T follicular helper cell (primary cell): ENCODE results near the gene LCLAT1.

ENCODE experiments used
- DNase-seq: peaks from one replicate; pipeline ENCODE4 v3.0.0-alpha.2; 2020; ENCODE audit warnings: low read depth

LCLAT1 gene

GRCh38 chr2:30692829-30693275 lies 245.8 kb downstream of the LCLAT1 start:
- DNase-seq = no peak
